Measurements from ENCODE around the gene CPLANE1.

Gene CPLANE1

GRCh38 chr5:37187465-37187977 lies 61.7 kb downstream of the CPLANE1 start:
- Histone ChIP-seq H3K27me3 (ENCODE audit: insufficient read depth, low read length) (no peaks in the 10 kb centered on the region), H3K4me2 (ENCODE audit: low read length) (no peak overlapping the region), H3K9me3 (ENCODE audit: low read length) (no peaks in the 10 kb centered on the region), H3F3A (ENCODE audit: insufficient read depth, low read length) (no peaks in the 10 kb centered on the region), H4K20me1 (ENCODE audit: insufficient read depth, low read length) (no peaks in the 10 kb centered on the region), H3K9me2 (ENCODE audit: low read depth, low read length) (no peaks in the 10 kb centered on the region), H3K27ac (ENCODE audit: low read depth, low read length, poor library complexity, severe bottlenecking) (no peak overlapping the region), H3K36me3 (ENCODE audit: insufficient read depth, low read length) (peaks cover 18% of the 10 kb centered on the region), H3K9ac (ENCODE audit: low read length) (no peak overlapping the region), H3K79me2 (ENCODE audit: insufficient read depth, low read length) (no peaks in the 10 kb centered on the region), H3K4me1 (ENCODE audit: insufficient read depth, low read length, severe bottlenecking) (peaks cover 9% of the 10 kb centered on the region), H2AFZ (ENCODE audit: low read length) (no peak overlapping the region), H3K4me3 (ENCODE audit: low read depth, low read length, poor library complexity, severe bottlenecking) (no peak overlapping the region)
- TF ChIP-seq CTCF (IDR thresholded peaks at IDR 0.05; ENCODE audit: low read length) (no peak), EZH2 (IDR thresholded peaks at IDR 0.05; ENCODE audit: borderline replicate concordance, low read length) (no peak)

GRCh38 chr5:37184748-37185364 lies 64.3 kb downstream of the CPLANE1 start:
- Histone ChIP-seq H3K9ac (ENCODE audit: low read length) (no peak overlapping the region), H3K4me1 (ENCODE audit: insufficient read depth, low read length, severe bottlenecking) (peaks cover 9% of the 10 kb centered on the region), H4K20me1 (ENCODE audit: insufficient read depth, low read length) (no peaks in the 10 kb centered on the region), H3K9me3 (ENCODE audit: low read length) (no peaks in the 10 kb centered on the region), H3K27me3 (ENCODE audit: insufficient read depth, low read length) (no peaks in the 10 kb centered on the region), H2AFZ (ENCODE audit: low read length) (no peak overlapping the region), H3F3A (ENCODE audit: insufficient read depth, low read length) (no peaks in the 10 kb centered on the region), H3K9me2 (ENCODE audit: low read depth, low read length) (no peaks in the 10 kb centered on the region), H3K36me3 (ENCODE audit: insufficient read depth, low read length) (peaks cover 18% of the 10 kb centered on the region), H3K4me2 (ENCODE audit: low read length) (peak overlapping the region; percentile 9; the same call in 1 of the 2 replicates), H3K4me3 (ENCODE audit: low read depth, low read length, poor library complexity, severe bottlenecking) (no peak overlapping the region), H3K79me2 (ENCODE audit: insufficient read depth, low read length) (no peaks in the 10 kb centered on the region), H3K27ac (ENCODE audit: low read depth, low read length, poor library complexity, severe bottlenecking) (no peak overlapping the region)
- TF ChIP-seq CTCF (IDR thresholded peaks at IDR 0.05; ENCODE audit: low read length) (no peak), EZH2 (IDR thresholded peaks at IDR 0.05; ENCODE audit: borderline replicate concordance, low read length) (no peak)

- Histone ChIP-seq H3K4me1 (ENCODE audit: insufficient read depth, low read length, severe bottlenecking) (peaks cover 9% of the 10 kb centered on the region), H4K20me1 (ENCODE audit: insufficient read depth, low read length) (no peaks in the 10 kb centered on the region), H2AFZ (ENCODE audit: low read length) (no peak overlapping the region), H3K9me2 (ENCODE audit: low read depth, low read length) (no peaks in the 10 kb centered on the region), H3K4me2 (ENCODE audit: low read length) (no peak overlapping the region), H3K9ac (ENCODE audit: low read length) (no peak overlapping the region), H3K79me2 (ENCODE audit: insufficient read depth, low read length) (no peaks in the 10 kb centered on the region), H3K36me3 (ENCODE audit: insufficient read depth, low read length) (peaks cover 18% of the 10 kb centered on the region), H3K9me3 (ENCODE audit: low read length) (no peaks in the 10 kb centered on the region), H3K27ac (ENCODE audit: low read depth, low read length, poor library complexity, severe bottlenecking) (no peak overlapping the region), H3K27me3 (ENCODE audit: insufficient read depth, low read length) (no peaks in the 10 kb centered on the region), H3F3A (ENCODE audit: insufficient read depth, low read length) (no peaks in the 10 kb centered on the region), H3K4me3 (ENCODE audit: low read depth, low read length, poor library complexity, severe bottlenecking) (no peak overlapping the region)
- TF ChIP-seq EZH2 (IDR thresholded peaks at IDR 0.05; ENCODE audit: borderline replicate concordance, low read length), result no peak
- no peak for TF ChIP-seq CTCF (IDR thresholded peaks at IDR 0.05; ENCODE audit: low read length)
These were observed 66.5 kb downstream of the CPLANE1 start for GRCh38 chr5:37182667-37183066.

Measured in OCI-LY1 (cell line).